WTC11 (cell line): Measurements from ENCODE around the gene NUP50. TPM values are rescaled to one million over a fixed set of nuclear protein-coding genes. Genes with fewer than 3 reads are reported as not detected.
A peak's percentile ranks its signal among the peaks of the same experiment; 100 is the strongest.

Experiments
- ATAC-seq: fragments of 200-7000 bp; cut with Tn5 transposase; 2 replicates; pipeline ENCODE4 v1.10.0; 2021; ENCODE audit warnings: mild to moderate bottlenecking, moderate library complexity
- CTCF ChIA-PET: fragments of 300-600 bp; sonication (Branson Sonifier 250); formaldehyde crosslinking; loops from one replicate; lab custom pipeline; 2021; ENCODE audit warnings: antibody characterized with exemption; lab: Charles Lee
- POLR2A ChIA-PET: fragments of 350-600 bp; sonication (Branson Sonifier 250); formaldehyde crosslinking; loops from one replicate; lab custom pipeline; 2021; ENCODE audit warnings: antibody characterized with exemption; lab: Charles Lee
- DNase-seq: peaks from one replicate; pipeline ENCODE4 v3.0.0; 2021; ENCODE audit warnings: low spot score
- H3K27ac Mint-ChIP-seq: 2 replicates; pipeline ENCODE4 v1.8.0; 2021; ENCODE audit warnings: mixed read lengths
- H3K27me3 Mint-ChIP-seq: 2 replicates; pipeline ENCODE4 v1.8.0; 2021; ENCODE audit warnings: low read depth, mild to moderate bottlenecking, moderate library complexity, mixed read lengths
- H3K36me3 Mint-ChIP-seq: 2 replicates; pipeline ENCODE4 v1.8.0; 2021; ENCODE audit warnings: mixed read lengths
- H3K4me1 Mint-ChIP-seq: 2 replicates; pipeline ENCODE4 v1.8.0; 2022; ENCODE audit warnings: mixed read lengths
- H3K4me3 Mint-ChIP-seq: 2 replicates; pipeline ENCODE4 v1.8.0; 2021; ENCODE audit warnings: mild to moderate bottlenecking, moderate library complexity, mixed read lengths
- H3K9me3 Mint-ChIP-seq: 2 replicates; pipeline ENCODE4 v1.8.0; 2021; ENCODE audit warnings: mixed read lengths
- CBFB ChIP-seq: sonication (generic); formaldehyde crosslinking; IDR thresholded peaks from 2 replicates; pipeline ENCODE4 v1.8.1; 2022; ENCODE audit warnings: mild to moderate bottlenecking, low read depth, missing genetic modification reagents
- GABPB1 ChIP-seq: sonication (generic); formaldehyde crosslinking; IDR thresholded peaks from 2 replicates; pipeline ENCODE4 v1.8.1; 2023; ENCODE audit warnings: mild to moderate bottlenecking, missing genetic modification reagents
- HMGA2 ChIP-seq: fragments of 250-450 bp; sonication (Bioruptor Pico); IDR thresholded peaks from 2 replicates; pipeline ENCODE4 v1.4.0; 2021; ENCODE audit warnings: mild to moderate bottlenecking, moderate library complexity
- NFYB ChIP-seq: sonication (generic); formaldehyde crosslinking; conservative IDR thresholded peaks from 2 replicates; pipeline ENCODE4 v1.8.0; 2022; ENCODE audit warnings: low read depth, missing genetic modification reagents
- ZNF219 ChIP-seq: sonication (generic); formaldehyde crosslinking; IDR thresholded peaks from 2 replicates; pipeline ENCODE4 v1.8.0; 2023; ENCODE audit warnings: missing genetic modification reagents, mild to moderate bottlenecking, borderline replicate concordance
- ZNF416 ChIP-seq: fragments of 250-450 bp; sonication (Bioruptor Pico); IDR thresholded peaks from 2 replicates; pipeline ENCODE4 v1.9.0; 2021; ENCODE audit warnings: mild to moderate bottlenecking, inconsistent platforms
- total RNA-seq: library from RNA; stranded (reverse); gene quantifications from 3 replicates; pipeline ENCODE4 v1.2.3, GENCODE V29; 2021
- TF ChIP-seq, protein P1 (sequence below): sonication (generic); formaldehyde crosslinking; IDR thresholded peaks from 2 replicates; pipeline ENCODE4 v1.8.1; 2022; ENCODE audit warnings: low read depth, missing genetic modification reagents, borderline replicate concordance
- TF ChIP-seq, protein P2 (sequence below): fragments of 250-450 bp; sonication (Bioruptor Pico); conservative IDR thresholded peaks from 2 replicates; pipeline ENCODE4 v1.9.0; 2021; ENCODE audit warnings: mild to moderate bottlenecking
- TF ChIP-seq, protein P3 (sequence below): fragments of 250-450 bp; sonication (Bioruptor Pico); IDR thresholded peaks from 2 replicates; pipeline ENCODE4 v1.9.0; 2021; ENCODE audit warnings: mild to moderate bottlenecking, borderline replicate concordance

NUP50 gene
- total RNA-seq, 1 experiment from 2014 or later, result 131 TPM

DNA sequence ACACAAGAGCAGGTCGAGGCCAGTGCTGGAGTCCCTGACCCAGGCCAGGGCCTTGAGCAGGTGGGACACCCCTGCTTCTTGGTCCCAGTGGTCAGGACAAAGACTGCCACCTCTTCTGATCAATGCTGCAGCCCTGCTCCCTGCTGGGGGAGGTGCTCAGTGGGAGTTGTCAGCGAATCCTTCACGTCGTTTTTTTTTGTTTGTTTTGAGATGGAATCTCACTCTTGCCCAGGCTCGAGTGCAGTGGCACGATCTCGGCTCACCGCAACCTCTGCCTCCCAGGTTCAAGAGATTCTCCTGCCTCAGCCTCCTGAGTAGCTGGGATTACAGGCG lies 34.7 kb downstream of the NUP50 start:
- CTCF ChIA-PET, result interaction anchor here (1.2 kb wide), 1 partner anchor 11 kb away, joined by 8 read pairs; no protein-coding TSS in a partner anchor
- peaks cover 24% of the 10 kb centered on the region for H3K4me1 Mint-ChIP-seq
- TF ChIP-seq GABPB1 (CRISPR knock-in tag), result no peak
- TF ChIP-seq, protein P1, sequence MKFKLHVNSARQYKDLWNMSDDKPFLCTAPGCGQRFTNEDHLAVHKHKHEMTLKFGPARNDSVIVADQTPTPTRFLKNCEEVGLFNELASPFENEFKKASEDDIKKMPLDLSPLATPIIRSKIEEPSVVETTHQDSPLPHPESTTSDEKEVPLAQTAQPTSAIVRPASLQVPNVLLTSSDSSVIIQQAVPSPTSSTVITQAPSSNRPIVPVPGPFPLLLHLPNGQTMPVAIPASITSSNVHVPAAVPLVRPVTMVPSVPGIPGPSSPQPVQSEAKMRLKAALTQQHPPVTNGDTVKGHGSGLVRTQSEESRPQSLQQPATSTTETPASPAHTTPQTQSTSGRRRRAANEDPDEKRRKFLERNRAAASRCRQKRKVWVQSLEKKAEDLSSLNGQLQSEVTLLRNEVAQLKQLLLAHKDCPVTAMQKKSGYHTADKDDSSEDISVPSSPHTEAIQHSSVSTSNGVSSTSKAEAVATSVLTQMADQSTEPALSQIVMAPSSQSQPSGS (CRISPR knock-in tag), result no peak
- TF ChIP-seq NFYB (CRISPR knock-in tag), result no peak
- H3K27ac Mint-ChIP-seq, result peak overlapping the region; percentile 89; the same call in 1 of the 2 replicates
- H3K4me3 Mint-ChIP-seq, result no peak overlapping the region
- H3K27me3 Mint-ChIP-seq, result no peaks in the 10 kb centered on the region
- POLR2A ChIA-PET, result interaction anchor here (0.6 to 0.7 kb wide), 2 partner anchors 378 to 421 kb away, joined by 3 to 6 read pairs; no protein-coding TSS in a partner anchor
- ATAC-seq, result no peak
- peaks cover 4% of the 10 kb centered on the region; the same call in 1 of the 2 replicates for H3K36me3 Mint-ChIP-seq
- DNase-seq, result no peak
- no peaks in the 10 kb centered on the region for H3K9me3 Mint-ChIP-seq

DNA sequence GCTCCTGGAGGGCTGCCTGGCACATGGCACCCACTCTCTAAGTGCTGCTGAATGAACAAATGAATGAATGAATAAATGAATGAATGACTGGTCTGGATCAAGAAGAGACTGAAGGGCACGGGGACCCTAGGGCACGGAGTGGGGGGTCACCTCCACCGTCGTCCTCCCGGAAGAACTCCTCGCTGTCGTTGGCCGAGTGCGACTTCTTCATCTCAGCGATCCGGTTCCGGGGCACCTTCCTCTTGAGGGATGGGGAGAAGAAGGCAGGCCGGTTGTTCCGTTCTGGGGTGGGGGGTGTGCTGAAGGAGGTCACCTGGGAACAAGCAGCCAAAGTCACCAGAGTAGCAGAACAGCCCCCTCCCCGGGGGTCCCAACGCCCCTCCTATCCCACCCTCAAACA lies 36.0 kb downstream of the NUP50 start:
- CTCF ChIA-PET, result interaction anchor here (1.9 kb wide), 1 partner anchor 9 kb away, joined by 12 read pairs; no protein-coding TSS in a partner anchor
- POLR2A ChIA-PET, result no interaction called here
- TF ChIP-seq ZNF416 (CRISPR knock-in tag) (no peak), CBFB (CRISPR knock-in tag) (no peak), HMGA2 (CRISPR knock-in tag) (no peak)
- TF ChIP-seq, protein P2, sequence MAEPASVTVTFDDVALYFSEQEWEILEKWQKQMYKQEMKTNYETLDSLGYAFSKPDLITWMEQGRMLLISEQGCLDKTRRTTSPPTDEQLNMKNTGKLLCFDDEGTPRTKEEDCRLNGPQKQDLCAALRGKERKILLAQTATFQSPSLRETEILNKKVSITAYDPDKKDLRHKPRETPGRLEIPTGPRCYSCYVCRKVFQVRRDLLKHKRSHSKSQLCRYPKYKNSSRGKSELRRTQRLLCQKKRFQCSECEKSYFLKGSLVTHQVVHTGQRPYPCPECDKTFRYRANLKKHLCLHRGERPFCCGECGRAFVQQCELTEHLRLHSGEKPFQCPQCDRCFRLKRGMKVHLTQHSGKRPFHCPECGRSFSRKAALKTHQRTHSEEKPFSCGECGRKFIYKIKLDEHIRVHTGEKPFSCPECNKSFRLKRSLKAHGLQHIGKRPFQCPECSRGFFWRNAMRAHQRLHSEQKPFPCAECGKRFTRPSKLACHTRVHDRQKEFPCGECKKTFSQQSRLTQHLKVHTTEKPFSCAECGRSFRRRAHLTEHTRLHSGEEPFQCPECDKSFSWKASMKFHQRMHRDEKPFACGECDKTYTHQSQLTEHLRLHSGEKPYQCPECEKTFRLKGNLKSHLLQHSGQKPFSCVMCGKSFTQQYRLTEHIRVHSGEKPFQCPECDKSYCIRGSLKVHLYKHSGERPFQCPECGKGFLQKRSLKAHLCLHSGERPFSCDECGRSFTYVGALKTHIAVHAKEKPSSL, result no peak
- no peak for ATAC-seq
- DNase-seq, result no peak
- no peaks in the 10 kb centered on the region for H3K27me3 Mint-ChIP-seq
- H3K36me3 Mint-ChIP-seq, result peaks cover 4% of the 10 kb centered on the region; the same call in 1 of the 2 replicates
- no peak overlapping the region for H3K27ac Mint-ChIP-seq
- no peaks in the 10 kb centered on the region for H3K9me3 Mint-ChIP-seq
- no peak overlapping the region for H3K4me3 Mint-ChIP-seq
- peaks cover 22% of the 10 kb centered on the region for H3K4me1 Mint-ChIP-seq

DNA sequence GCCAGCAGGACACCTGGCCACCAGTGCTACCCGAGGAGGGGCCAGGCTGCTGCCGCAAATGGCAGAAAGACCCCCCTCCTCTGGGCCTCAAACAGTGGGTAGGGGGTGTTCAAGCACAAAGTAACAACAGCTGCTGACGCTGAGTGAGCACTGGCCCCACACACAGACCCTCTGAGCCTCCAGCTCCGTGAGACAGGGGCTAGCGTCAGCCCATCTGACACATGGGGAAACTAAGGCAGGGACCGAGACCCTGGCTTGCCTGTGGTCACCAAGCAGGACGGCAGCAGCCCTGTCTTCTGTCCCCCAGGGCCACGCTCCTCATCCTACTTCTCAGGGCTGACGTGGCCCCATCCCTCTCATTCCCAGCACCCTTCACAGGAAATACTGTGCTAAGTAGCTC lies 36.5 kb downstream of the NUP50 start:
- ChIA-PET POLR2A (no interaction called here), CTCF (interaction anchor here (1.9 kb wide), 1 partner anchor 9 kb away, joined by 12 read pairs; no protein-coding TSS in a partner anchor)
- no peaks in the 10 kb centered on the region for H3K27me3 Mint-ChIP-seq
- no peaks in the 10 kb centered on the region for H3K9me3 Mint-ChIP-seq
- no peak for ATAC-seq
- 0 out of 2 replicates have a peak overlapping the region, but pooled peaks have one; percentile 46 for H3K27ac Mint-ChIP-seq
- TF ChIP-seq, protein P1 (CRISPR knock-in tag), result no peak
- TF ChIP-seq, protein P3, sequence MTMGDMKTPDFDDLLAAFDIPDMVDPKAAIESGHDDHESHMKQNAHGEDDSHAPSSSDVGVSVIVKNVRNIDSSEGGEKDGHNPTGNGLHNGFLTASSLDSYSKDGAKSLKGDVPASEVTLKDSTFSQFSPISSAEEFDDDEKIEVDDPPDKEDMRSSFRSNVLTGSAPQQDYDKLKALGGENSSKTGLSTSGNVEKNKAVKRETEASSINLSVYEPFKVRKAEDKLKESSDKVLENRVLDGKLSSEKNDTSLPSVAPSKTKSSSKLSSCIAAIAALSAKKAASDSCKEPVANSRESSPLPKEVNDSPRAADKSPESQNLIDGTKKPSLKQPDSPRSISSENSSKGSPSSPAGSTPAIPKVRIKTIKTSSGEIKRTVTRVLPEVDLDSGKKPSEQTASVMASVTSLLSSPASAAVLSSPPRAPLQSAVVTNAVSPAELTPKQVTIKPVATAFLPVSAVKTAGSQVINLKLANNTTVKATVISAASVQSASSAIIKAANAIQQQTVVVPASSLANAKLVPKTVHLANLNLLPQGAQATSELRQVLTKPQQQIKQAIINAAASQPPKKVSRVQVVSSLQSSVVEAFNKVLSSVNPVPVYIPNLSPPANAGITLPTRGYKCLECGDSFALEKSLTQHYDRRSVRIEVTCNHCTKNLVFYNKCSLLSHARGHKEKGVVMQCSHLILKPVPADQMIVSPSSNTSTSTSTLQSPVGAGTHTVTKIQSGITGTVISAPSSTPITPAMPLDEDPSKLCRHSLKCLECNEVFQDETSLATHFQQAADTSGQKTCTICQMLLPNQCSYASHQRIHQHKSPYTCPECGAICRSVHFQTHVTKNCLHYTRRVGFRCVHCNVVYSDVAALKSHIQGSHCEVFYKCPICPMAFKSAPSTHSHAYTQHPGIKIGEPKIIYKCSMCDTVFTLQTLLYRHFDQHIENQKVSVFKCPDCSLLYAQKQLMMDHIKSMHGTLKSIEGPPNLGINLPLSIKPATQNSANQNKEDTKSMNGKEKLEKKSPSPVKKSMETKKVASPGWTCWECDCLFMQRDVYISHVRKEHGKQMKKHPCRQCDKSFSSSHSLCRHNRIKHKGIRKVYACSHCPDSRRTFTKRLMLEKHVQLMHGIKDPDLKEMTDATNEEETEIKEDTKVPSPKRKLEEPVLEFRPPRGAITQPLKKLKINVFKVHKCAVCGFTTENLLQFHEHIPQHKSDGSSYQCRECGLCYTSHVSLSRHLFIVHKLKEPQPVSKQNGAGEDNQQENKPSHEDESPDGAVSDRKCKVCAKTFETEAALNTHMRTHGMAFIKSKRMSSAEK (CRISPR knock-in tag), result no peak
- no peak for TF ChIP-seq ZNF219 (CRISPR knock-in tag)
- DNase-seq, result no peak
- peaks cover 22% of the 10 kb centered on the region for H3K4me1 Mint-ChIP-seq
- no peak overlapping the region for H3K4me3 Mint-ChIP-seq
- H3K36me3 Mint-ChIP-seq, result peaks cover 4% of the 10 kb centered on the region; the same call in 1 of the 2 replicates
